Gastrocnemius medialis (tissue), 4 donors: ENCODE results near the gene AKAP6. TPM values are rescaled to one million over a fixed set of nuclear protein-coding genes. Genes with fewer than 3 reads are reported as not detected.
A peak's percentile ranks its signal among the peaks of the same experiment; 100 is the strongest.
"Not testable (repeated sequence)": the region's sequence is repeated elsewhere in the genome, so short reads cannot be mapped to it uniquely, and the experiment has no call there.

Source experiments
- ATAC-seq, 2 donors: fragments of 150-250 bp; one replicate each; pipeline ENCODE4 v1.9.1; 2016
- DNase-seq, 2 donors: peaks; one replicate each; pipeline ENCODE4 v3.0.0-alpha.2; 2019
- H3K27ac ChIP-seq, 4 donors: fragments of 200-600 bp; sonication (generic); 1 replicate in 1 of 4; 2 replicates in 3 of 4; pipeline ENCODE4 v1.5.1; 2016 to 2018; ENCODE audit warnings: mild to moderate bottlenecking in 2 of 4, moderate library complexity in 1 of 4
- H3K27me3 ChIP-seq, 3 donors: fragments of 200-600 bp; sonication (generic) in 2 of 3; 1 replicate in 1 of 3; 2 replicates in 2 of 3; pipeline versions ENCODE4 v1.5.1 to v1.6.0; 2016 to 2019; ENCODE audit warnings: mild to moderate bottlenecking in 1 of 3, moderate library complexity in 1 of 3
- H3K36me3 ChIP-seq, 2 donors: fragments of 200-600 bp; sonication (generic) in 1 of 2; one replicate each; pipeline ENCODE4 v1.5.1; 2017 to 2018
- H3K4me1 ChIP-seq, 2 donors: fragments of 200-600 bp; sonication (generic) in 1 of 2; one replicate each; pipeline ENCODE4 v1.5.1; 2016 to 2017; ENCODE audit warnings: mild to moderate bottlenecking in 2 of 2
- H3K4me3 ChIP-seq, 4 donors: fragments of 200-600 bp; sonication (generic) in 3 of 4; 1 replicate in 1 of 4; 2 replicates in 3 of 4; pipeline ENCODE4 v1.5.1; 2016 to 2019; ENCODE audit warnings: mild to moderate bottlenecking in 2 of 4
- H3K9me3 ChIP-seq, 3 donors: fragments of 200-600 bp; sonication (generic) in 2 of 3; 1 replicate in 1 of 3; 2 replicates in 2 of 3; pipeline ENCODE4 v1.5.1; 2016 to 2019
- CTCF ChIP-seq, 5 experiments: fragments of 450-650 bp in 3 of 5; fragments of 200-600 bp in 2 of 5; sonication (generic) in 2 of 5; IDR thresholded peaks in 4 of 5; conservative IDR thresholded peaks in 1 of 5; 1 replicate in 4 of 5; 2 replicates in 1 of 5; pipeline ENCODE4 v1.5.1; 2016 to 2019; ENCODE audit warnings: antibody characterized with exemption in 5 of 5, mild to moderate bottlenecking in 3 of 5, moderate library complexity in 3 of 5
- POLR2A ChIP-seq, 2 donors: fragments of 450-650 bp; IDR thresholded peaks; one replicate each; pipeline ENCODE4 v1.6.1; 2017; ENCODE audit warnings: antibody characterized with exemption in 2 of 2, mild to moderate bottlenecking in 2 of 2, moderate library complexity in 2 of 2
- in situ Hi-C, 4 donors: fragments of 200-750 bp; cut with MboI; loops; one replicate each; pipeline versions ENCODE4 v1.15.0 to v1.8.0; 2017; ENCODE audit warnings: low sequenced_read_pairs in 4 of 4
- intact Hi-C: fragments of 100-400 bp; cut with DNase I; formaldehyde crosslinking; loops from one replicate; pipeline ENCODE4 v1.15.1; 2023; ENCODE audit warnings: low total_unique reads
- total RNA-seq, 4 donors: library from RNA; depleted of rRNA; stranded (reverse); fragments of >200 nt; gene quantifications; one replicate each; pipeline versions ENCODE4 v1.1.0 to v1.2.3, GENCODE V29; 2016

AKAP6 gene
- total RNA-seq, 4 donors from 2014 or later, result 23.2 to 59.2 (median 32.1) TPM

GRCh38 chr14:32460267-32460666, 131.2 kb downstream of the AKAP6 start:
- no peak for DNase-seq
- Histone ChIP-seq H3K9me3 (no peaks in the 10 kb centered on the region), H3K4me3 (no peak overlapping the region), H3K27ac (no peak overlapping the region), H3K4me1 (no peaks in the 10 kb centered on the region), H3K36me3 (no peaks in the 10 kb centered on the region), H3K27me3 (no peaks in the 10 kb centered on the region)
- intact Hi-C loops, result no loop called here
- no peak for ATAC-seq
- TF ChIP-seq CTCF (IDR thresholded peaks at IDR 0.05 in 4 of 5, conservative IDR thresholded peaks at IDR 0.05 in 1 of 5) (no peak), POLR2A (IDR thresholded peaks at IDR 0.05) (no peak)
- in situ Hi-C loops, result loop anchor here (10.0 to 25.0 kb wide), 4 partner anchors 385 to 948 kb away; partner anchors contain the start of gene ARHGAP5 (in 1 of the 4)

GRCh38 chr14:32462553-32462952, 133.5 kb downstream of the AKAP6 start:
- in situ Hi-C loops, result loop anchor here (10.0 to 25.0 kb wide), 4 partner anchors 388 to 950 kb away; partner anchors contain the start of gene ARHGAP5 (in 1 of the 4)
- H3K9me3 ChIP-seq, H3K27me3 ChIP-seq, H3K4me1 ChIP-seq, H3K4me3 ChIP-seq, intact Hi-C loops, H3K36me3 ChIP-seq, DNase-seq, ATAC-seq, H3K27ac ChIP-seq: not testable (repeated sequence)

GRCh38 chr14:32468955-32469354, 139.9 kb downstream of the AKAP6 start:
- Histone ChIP-seq H3K4me1 (peaks cover 32 to 50% of the 10 kb centered on the region in 2 donors), H3K27ac (peak overlapping the region in 3 of 4 donors; percentile 28 to 48 (median 36)), H3K27me3 (no peaks in the 10 kb centered on the region), H3K4me3 (no peak overlapping the region), H3K9me3 (no peaks in the 10 kb centered on the region), H3K36me3 (no peaks in the 10 kb centered on the region)
- no peak for TF ChIP-seq POLR2A (IDR thresholded peaks at IDR 0.05)
- no peak for TF ChIP-seq CTCF (IDR thresholded peaks at IDR 0.05 in 4 of 5, conservative IDR thresholded peaks at IDR 0.05 in 1 of 5)
- in situ Hi-C loops (loop anchor here (5.0 to 25.0 kb wide), 6 partner anchors 212 to 957 kb away; partner anchors contain the start of gene ARHGAP5 (in 1 of the 4)), intact Hi-C loops (no loop called here)
- DNase-seq (no peak), ATAC-seq (peak in 1 of 2 donors; percentile 33)

DNA sequence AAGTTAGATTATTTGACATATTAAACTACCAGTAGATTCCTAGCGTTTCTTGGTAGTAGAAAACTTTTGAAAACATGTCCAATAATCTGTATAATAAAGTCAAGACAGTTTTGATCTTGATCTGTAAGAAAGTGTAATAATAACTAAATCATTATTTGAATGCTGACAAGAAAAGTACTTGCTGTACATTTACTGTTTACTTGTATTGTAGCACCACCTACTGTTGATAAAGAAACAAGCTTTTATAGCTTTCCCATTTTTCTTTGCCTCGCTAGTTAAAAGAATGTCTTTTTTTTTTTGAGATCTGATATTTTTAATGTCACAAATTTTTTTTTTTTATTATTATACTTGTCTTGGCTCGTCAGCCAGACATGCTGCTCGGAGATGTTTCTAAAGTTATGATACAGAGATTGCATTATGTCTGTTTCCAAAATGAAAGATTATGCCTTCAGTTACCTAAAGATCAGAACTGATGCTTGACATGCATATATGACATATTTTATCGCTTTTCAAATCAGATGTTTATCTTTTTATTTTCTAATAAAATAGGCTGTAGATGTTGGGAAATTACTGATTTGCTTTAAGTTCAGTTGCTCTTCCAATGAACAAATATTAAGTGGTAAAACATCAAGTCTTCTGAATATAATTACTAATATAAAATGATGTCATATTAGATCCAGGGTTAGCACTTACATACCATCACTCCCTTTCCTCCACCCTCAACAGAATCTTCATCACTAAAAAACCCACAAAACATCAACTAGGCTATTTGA, 140.5 kb downstream of the AKAP6 start:
- TF ChIP-seq CTCF (IDR thresholded peaks at IDR 0.05 in 4 of 5, conservative IDR thresholded peaks at IDR 0.05 in 1 of 5) (peak; percentile 23 to 56 (median 49)), POLR2A (IDR thresholded peaks at IDR 0.05) (no peak)
- H3K4me1 ChIP-seq, result peaks cover 37 to 50% of the 10 kb centered on the region in 2 donors

GRCh38 chr14:32470161-32470715, 141.1 kb downstream of the AKAP6 start:
- no peak for TF ChIP-seq POLR2A (IDR thresholded peaks at IDR 0.05)
- no peak for TF ChIP-seq CTCF (IDR thresholded peaks at IDR 0.05 in 4 of 5, conservative IDR thresholded peaks at IDR 0.05 in 1 of 5)
- ATAC-seq, result no peak
- intact Hi-C loops, result loop anchor here (5.0 kb wide), 3 partner anchors 148 to 538 kb away; partner anchors contain the start of genes RNU6-7 and RNU6-8
- no peaks in the 10 kb centered on the region for H3K9me3 ChIP-seq
- H3K27ac ChIP-seq, result peak overlapping the region in 2 of 4 donors; percentile 75 to 77
- H3K4me1 ChIP-seq, result peaks cover 39 to 50% of the 10 kb centered on the region in 2 donors
- no peak overlapping the region for H3K4me3 ChIP-seq
- no peak for DNase-seq
- in situ Hi-C loops, result loop anchor here in 2 of 4 donors (10.0 to 25.0 kb wide), 3 partner anchors 395 to 958 kb away; partner anchors contain the start of gene ARHGAP5 (in 1 of the 2)
- no peaks in the 10 kb centered on the region for H3K27me3 ChIP-seq
- no peaks in the 10 kb centered on the region for H3K36me3 ChIP-seq

More for the DNA sequence above, 140.5 kb downstream of the AKAP6 start:
- no peak for DNase-seq
- Histone ChIP-seq H3K9me3 (no peaks in the 10 kb centered on the region), H3K36me3 (no peaks in the 10 kb centered on the region), H3K4me3 (no peak overlapping the region), H3K27ac (peak overlapping the region in 2 of 4 donors; percentile 75 to 77), H3K27me3 (no peaks in the 10 kb centered on the region)
- intact Hi-C loops, result loop anchor here (5.0 kb wide), 3 partner anchors 147 to 537 kb away; partner anchors contain the start of genes RNU6-7 and RNU6-8
- no peak for ATAC-seq
- in situ Hi-C loops, result loop anchor here (5.0 to 25.0 kb wide), 6 partner anchors 212 to 957 kb away; partner anchors contain the start of gene ARHGAP5 (in 2 of the 4)
